HG03432 (cell line): ENCODE data around the gene CENPM.

Experiments used
- ATAC-seq: cut with Tn5 transposase; IDR thresholded peaks from one replicate; pipeline ENCODE4 v1.9.1; 2021; ENCODE audit warnings: mild to moderate bottlenecking, moderate library complexity; ENCODE audit not compliant: unreplicated experiment

Gene CENPM

GRCh38 chr22:41900652-41901312 lies 46.2 kb downstream of the CENPM start:
- no peak for ATAC-seq

DNA sequence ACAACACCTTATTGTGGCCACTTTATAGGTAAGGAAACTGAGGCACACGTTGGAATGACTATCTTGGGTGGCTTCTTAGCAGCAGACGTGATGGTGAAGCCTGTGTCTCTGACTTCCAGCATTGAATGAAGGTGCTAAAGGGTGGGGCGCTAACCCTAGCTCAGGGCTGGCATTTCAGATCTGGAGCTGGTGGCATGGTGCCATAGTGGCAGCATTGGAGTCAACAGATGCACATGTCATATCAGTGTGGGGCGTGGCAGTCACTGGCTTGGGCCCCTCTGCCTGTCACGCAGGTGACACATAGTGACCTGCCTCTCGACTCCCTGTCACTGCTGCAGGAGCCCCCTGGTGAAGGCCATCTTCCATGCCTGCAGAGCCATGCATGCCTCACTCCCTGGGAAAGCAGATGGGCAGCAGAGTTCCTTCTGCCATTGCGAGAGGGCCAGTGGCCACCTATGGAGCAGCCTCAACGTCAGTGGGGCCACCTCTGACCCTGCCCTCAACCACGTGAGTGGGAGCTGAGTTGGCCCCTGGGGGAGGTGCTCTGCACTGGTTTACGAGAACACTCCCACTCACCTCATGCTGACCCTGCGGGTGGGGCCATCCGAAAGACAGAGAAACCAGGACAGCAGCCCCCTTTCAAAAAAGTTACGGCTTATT lies 46.8 kb downstream of the CENPM start:
- ATAC-seq, result no peak

DNA sequence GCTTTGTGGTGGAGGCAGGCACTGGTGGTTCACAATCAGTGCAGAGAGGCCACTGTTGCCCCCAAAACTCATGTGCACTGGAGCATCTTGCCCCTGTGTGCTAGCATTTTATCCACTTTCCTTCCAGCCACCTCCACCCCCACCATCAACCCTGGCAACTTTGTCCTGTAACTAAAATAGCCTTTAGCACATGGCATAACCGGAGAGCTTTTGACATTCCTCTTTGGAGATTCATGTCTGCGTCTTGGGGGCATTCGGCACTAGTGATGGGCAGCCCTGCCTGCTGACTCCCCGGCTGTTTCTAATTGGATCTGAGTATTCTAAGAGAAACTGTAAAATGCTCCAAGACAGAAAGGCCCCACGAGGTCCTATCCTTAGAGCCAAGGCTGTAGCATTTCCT lies 47.8 kb downstream of the CENPM start:
- no peak for ATAC-seq

GRCh38 chr22:41898645-41899044 lies 48.3 kb downstream of the CENPM start:
- no peak for ATAC-seq

DNA sequence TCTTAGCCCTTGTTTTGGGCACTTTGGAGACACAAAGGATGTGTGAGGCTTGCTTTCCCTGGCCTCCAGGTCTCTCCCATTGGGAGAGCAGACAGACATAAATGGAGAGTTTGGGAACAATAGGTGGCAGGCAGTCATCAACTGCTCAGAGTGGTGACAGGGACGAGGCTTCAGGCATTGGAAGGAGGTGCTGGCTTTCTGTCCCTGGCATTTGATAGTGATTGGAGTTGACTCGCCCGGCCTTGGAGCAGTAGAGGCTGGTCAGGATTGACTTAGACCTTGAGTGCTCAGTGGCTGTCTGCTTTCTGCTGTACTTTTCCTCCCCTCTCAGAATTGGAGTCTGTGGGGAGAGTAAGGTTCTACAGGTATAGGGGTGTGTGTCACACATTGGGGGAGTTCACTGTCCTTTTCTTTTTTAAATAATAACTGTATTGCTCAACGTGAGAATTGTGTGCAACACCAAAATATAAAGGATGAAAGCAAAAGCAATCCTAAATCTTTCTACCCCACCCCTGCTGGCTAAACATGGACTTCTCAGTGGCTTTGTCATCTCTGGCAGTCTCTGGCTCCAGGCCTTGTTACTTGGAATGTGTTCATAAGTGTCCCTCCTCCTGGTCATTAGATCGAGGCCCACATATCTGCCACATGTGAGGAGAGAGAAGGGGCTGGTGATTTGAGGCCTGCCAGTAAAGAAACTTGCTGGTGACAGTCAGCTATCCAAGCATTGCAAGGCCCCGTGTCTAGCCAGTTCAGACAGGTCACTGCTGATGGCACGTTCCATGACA lies 53.2 kb downstream of the CENPM start:
- ATAC-seq, result no peak

- ATAC-seq, result no peak
Measured at GRCh38 chr22:41892721-41893120, 54.2 kb downstream of the CENPM start.

GRCh38 chr22:41891407-41891806 lies 55.5 kb downstream of the CENPM start:
- ATAC-seq, result no peak
